Tibial nerve (tissue), 4 donors: ENCODE data around the gene PIGV.

ENCODE experiments used
- EP300 ChIP-seq, 2 donors: sonication (generic); formaldehyde crosslinking; IDR thresholded peaks; one replicate each; pipeline ENCODE4 v1.6.1; 2017; ENCODE audit warnings: antibody characterized with exemption in 2 of 2, mild to moderate bottlenecking in 1 of 2
- POLR2A ChIP-seq, 2 donors: fragments of 450-650 bp; IDR thresholded peaks; one replicate each; pipeline ENCODE4 v1.6.1; 2017; ENCODE audit warnings: antibody characterized with exemption in 2 of 2, mild to moderate bottlenecking in 2 of 2, moderate library complexity in 2 of 2
- TF ChIP-seq, protein P1 (sequence below), 5 experiments: fragments of 200-600 bp in 3 of 5; fragments of 450-650 bp in 2 of 5; sonication (generic) in 3 of 5; IDR thresholded peaks; one replicate each; pipeline ENCODE4 v1.5.1; 2016 to 2019; ENCODE audit warnings: antibody characterized with exemption in 5 of 5, mild to moderate bottlenecking in 3 of 5, moderate library complexity in 2 of 5

DNA sequence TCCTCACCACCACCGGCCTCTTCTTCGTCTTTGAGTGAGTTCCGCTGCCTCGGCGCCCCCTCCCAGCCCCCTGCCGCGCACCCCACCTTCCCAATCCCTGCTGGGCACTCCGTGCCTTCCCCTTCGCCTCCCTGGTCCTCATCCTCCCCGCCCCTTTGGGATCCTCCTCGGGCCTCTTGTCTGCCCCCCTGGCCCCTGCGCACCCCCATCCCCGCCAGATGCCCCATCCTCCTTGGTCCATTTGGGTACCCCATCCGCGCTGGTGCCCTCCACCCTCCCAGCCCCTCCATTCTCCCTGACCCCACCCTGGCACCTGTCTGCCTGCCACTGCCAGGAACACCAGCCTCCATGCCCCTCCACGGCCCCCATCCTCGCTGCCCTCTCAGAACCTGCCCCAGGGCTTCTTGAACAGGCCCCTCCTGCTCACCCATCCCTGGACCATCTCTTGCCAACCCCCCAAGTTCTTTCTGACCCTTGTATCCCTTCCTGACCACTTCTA lies 39.4 kb downstream of the PIGV start:
- TF ChIP-seq, protein P1, sequence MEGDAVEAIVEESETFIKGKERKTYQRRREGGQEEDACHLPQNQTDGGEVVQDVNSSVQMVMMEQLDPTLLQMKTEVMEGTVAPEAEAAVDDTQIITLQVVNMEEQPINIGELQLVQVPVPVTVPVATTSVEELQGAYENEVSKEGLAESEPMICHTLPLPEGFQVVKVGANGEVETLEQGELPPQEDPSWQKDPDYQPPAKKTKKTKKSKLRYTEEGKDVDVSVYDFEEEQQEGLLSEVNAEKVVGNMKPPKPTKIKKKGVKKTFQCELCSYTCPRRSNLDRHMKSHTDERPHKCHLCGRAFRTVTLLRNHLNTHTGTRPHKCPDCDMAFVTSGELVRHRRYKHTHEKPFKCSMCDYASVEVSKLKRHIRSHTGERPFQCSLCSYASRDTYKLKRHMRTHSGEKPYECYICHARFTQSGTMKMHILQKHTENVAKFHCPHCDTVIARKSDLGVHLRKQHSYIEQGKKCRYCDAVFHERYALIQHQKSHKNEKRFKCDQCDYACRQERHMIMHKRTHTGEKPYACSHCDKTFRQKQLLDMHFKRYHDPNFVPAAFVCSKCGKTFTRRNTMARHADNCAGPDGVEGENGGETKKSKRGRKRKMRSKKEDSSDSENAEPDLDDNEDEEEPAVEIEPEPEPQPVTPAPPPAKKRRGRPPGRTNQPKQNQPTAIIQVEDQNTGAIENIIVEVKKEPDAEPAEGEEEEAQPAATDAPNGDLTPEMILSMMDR (IDR thresholded peaks at IDR 0.05), result no peak
- no peak for TF ChIP-seq POLR2A (IDR thresholded peaks at IDR 0.05)
- no peak for TF ChIP-seq EP300 (IDR thresholded peaks at IDR 0.05)
